Keratinocyte (primary cell): ENCODE data around the gene OR2T34. TPM values are rescaled to one million over a fixed set of nuclear protein-coding genes. Genes with fewer than 3 reads are reported as not detected.

Experiments
- DNase-seq: peaks from one replicate; pipeline ENCODE4 v3.0.0-alpha.2; 2011; ENCODE audit warnings: low read depth, missing footprints, low spot score
- FAIRE-seq: peaks from 2 replicates; lab custom pipeline; 2011; peaks lifted over from hg19 to GRCh38; lab: Jason Lieb, UNC
- H2AFZ ChIP-seq: 2 replicates; pipeline ENCODE4 v1.6.0; 2012; ENCODE audit warnings: low read length, control low read depth, inconsistent platforms; ENCODE audit not compliant: control insufficient read depth
- H3K27ac ChIP-seq: 2 replicates; pipeline ENCODE4 v1.5.1; 2011; ENCODE audit warnings: low read length; ENCODE audit not compliant: control insufficient read depth, insufficient read depth
- H3K27me3 ChIP-seq: 3 replicates; pipeline ENCODE4 v1.6.0; 2011; ENCODE audit warnings: low read length; ENCODE audit not compliant: control insufficient read depth, insufficient read depth; ENCODE audit errors: extremely low read depth
- H3K36me3 ChIP-seq, 2 experiments: 2 replicates in 1 of 2; 3 replicates in 1 of 2; pipeline ENCODE4 v1.5.1; 2011; ENCODE audit warnings: low read length in 2 of 2, mild to moderate bottlenecking in 1 of 2; ENCODE audit not compliant: control insufficient read depth in 2 of 2, insufficient read depth in 2 of 2; ENCODE audit errors: extremely low read depth in 1 of 2
- H3K4me1 ChIP-seq: 3 replicates; pipeline ENCODE4 v1.5.1; 2011; ENCODE audit warnings: low read length; ENCODE audit not compliant: control insufficient read depth, insufficient read depth; ENCODE audit errors: extremely low read depth
- H3K4me2 ChIP-seq: 3 replicates; pipeline ENCODE4 v1.6.0; 2011; ENCODE audit warnings: low read depth, low read length; ENCODE audit not compliant: control insufficient read depth, insufficient read depth; ENCODE audit errors: extremely low read depth
- H3K4me3 ChIP-seq, 3 experiments: fragments of 200-600 bp in 1 of 3; sonication (generic) in 1 of 3; 2 replicates in 2 of 3; 3 replicates in 1 of 3; pipeline ENCODE4 v1.5.1; 2011 to 2016; ENCODE audit warnings: low read length in 3 of 3, mild to moderate bottlenecking in 3 of 3, control low read depth in 2 of 3, inconsistent platforms in 1 of 3, low read depth in 1 of 3, mixed read lengths in 1 of 3, mixed run types in 1 of 3, moderate library complexity in 1 of 3; ENCODE audit not compliant: control insufficient read depth in 2 of 3, insufficient read depth in 2 of 3; ENCODE audit errors: extremely low read depth in 1 of 3
- H3K79me2 ChIP-seq: 2 replicates; pipeline ENCODE4 v1.6.0; 2012; ENCODE audit warnings: low read length; ENCODE audit not compliant: control insufficient read depth, insufficient read depth
- H3K9ac ChIP-seq: 3 replicates; pipeline ENCODE4 v1.6.0; 2011; ENCODE audit warnings: low read length; ENCODE audit not compliant: control insufficient read depth, insufficient read depth; ENCODE audit errors: extremely low read depth
- H3K9me1 ChIP-seq: 3 replicates; pipeline ENCODE4 v1.6.0; 2011; ENCODE audit warnings: low read length; ENCODE audit not compliant: control insufficient read depth, insufficient read depth; ENCODE audit errors: extremely low read depth
- H3K9me3 ChIP-seq: 2 replicates; pipeline ENCODE4 v1.5.1; 2012; ENCODE audit warnings: low read depth, low read length; ENCODE audit not compliant: control insufficient read depth
- H4K20me1 ChIP-seq: 3 replicates; pipeline ENCODE4 v1.6.0; 2011; ENCODE audit warnings: low read length; ENCODE audit not compliant: control insufficient read depth, insufficient read depth; ENCODE audit errors: extremely low read depth
- CTCF ChIP-seq, 3 experiments: IDR thresholded peaks in 1 of 3; conservative IDR thresholded peaks in 1 of 3; optimal IDR thresholded peaks in 1 of 3; 2 replicates in 2 of 3; 3 replicates in 1 of 3; pipeline versions ENCODE3 to v1.5.1; 2011; ENCODE audit warnings: low read length in 3 of 3, mild to moderate bottlenecking in 3 of 3, moderate library complexity in 2 of 3, control low read depth in 1 of 3, inconsistent platforms in 1 of 3; ENCODE audit not compliant: insufficient read depth in 2 of 3; ENCODE audit errors: extremely low read depth in 1 of 3
- EZH2 ChIP-seq: IDR thresholded peaks from one replicate; pipeline ENCODE4 v1.6.1; 2012; ENCODE audit warnings: inconsistent platforms, mild to moderate bottlenecking, low read length, moderate library complexity
- dilution Hi-C: fragments of 300-500 bp; cut with MboI; formaldehyde crosslinking; loops from one replicate; pipeline ENCODE4 v1.7.0; 2020; ENCODE audit warnings: low sequenced_read_pairs; ENCODE audit not compliant: extremely low pct_ligation_motif_present
- polyA plus RNA-seq, 5 experiments: library from polyadenylated mRNA; depleted of rRNA in 3 of 5; stranded (reverse) in 3 of 5; stranded (forward) in 1 of 5; unstranded in 1 of 5; fragments of >200 nt; gene quantifications; 1 replicate in 1 of 5; 2 replicates in 3 of 5; 3 replicates in 1 of 5; pipeline versions ENCODE4 v1.2.1 to v1.2.3, GENCODE V29; 2011 to 2012; ENCODE audit warnings: missing spikeins in 2 of 5, low read depth in 1 of 5, low replicate concordance in 1 of 5

The OR2T34 gene
- polyA plus RNA-seq, 1 donor (not counting 4 experiments of a cell fraction or from before 2014, with no cell fraction given) = not detected

DNA sequence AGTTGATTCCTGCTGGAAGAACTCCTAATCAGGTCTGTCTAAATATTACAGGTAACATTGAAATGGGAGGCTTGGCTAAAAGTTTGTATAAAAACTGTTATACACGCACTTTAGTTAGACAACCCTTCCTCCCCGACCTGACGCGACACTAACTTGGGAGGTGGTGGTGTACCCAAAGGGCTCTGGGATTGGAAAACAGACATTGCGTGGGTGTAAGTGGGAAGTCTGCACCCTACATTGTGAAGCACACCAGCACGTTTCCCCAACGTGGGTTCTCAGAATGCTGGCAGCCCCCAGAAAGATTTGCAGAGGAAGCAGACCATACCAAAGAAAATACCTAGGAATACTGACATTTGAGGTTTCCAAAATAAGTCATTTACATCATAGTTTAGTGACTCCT, 43.6 kb upstream of the OR2T34 start:
- Histone ChIP-seq H3K4me3 (no peak overlapping the region), H3K27me3 (no peaks in the 10 kb centered on the region), H4K20me1 (no peaks in the 10 kb centered on the region), H3K27ac (no peak overlapping the region), H3K4me2 (no peak overlapping the region), H3K9ac (no peak overlapping the region), H3K79me2 (no peaks in the 10 kb centered on the region), H3K9me3 (no peaks in the 10 kb centered on the region), H3K36me3 (no peaks in the 10 kb centered on the region), H3K9me1 (no peaks in the 10 kb centered on the region), H3K4me1 (no peaks in the 10 kb centered on the region), H2AFZ (no peak overlapping the region)
- DNase-seq = no peak
- TF ChIP-seq EZH2 (no peak), CTCF (optimal IDR thresholded peaks at IDR 0.05 in 1 of 3, IDR thresholded peaks at IDR 0.05 in 1 of 3, conservative IDR thresholded peaks at IDR 0.05 in 1 of 3; ENCODE audit: extremely low read depth in 1 of 3, insufficient read depth in 2 of 3, low read length in 3 of 3) (no peak)
- dilution Hi-C loops = no loop called here
- no peak for FAIRE-seq

- Histone ChIP-seq H3K27me3 (no peaks in the 10 kb centered on the region), H3K4me2 (no peak overlapping the region), H3K9me3 (no peaks in the 10 kb centered on the region), H3K9ac (no peak overlapping the region), H3K36me3 (no peaks in the 10 kb centered on the region), H2AFZ (no peak overlapping the region), H3K9me1 (no peaks in the 10 kb centered on the region), H3K4me1 (no peaks in the 10 kb centered on the region), H3K27ac (no peak overlapping the region), H3K4me3 (no peak overlapping the region), H3K79me2 (no peaks in the 10 kb centered on the region), H4K20me1 (no peaks in the 10 kb centered on the region)
- no peak for TF ChIP-seq CTCF (optimal IDR thresholded peaks at IDR 0.05 in 1 of 3, IDR thresholded peaks at IDR 0.05 in 1 of 3, conservative IDR thresholded peaks at IDR 0.05 in 1 of 3; ENCODE audit: extremely low read depth in 1 of 3, insufficient read depth in 2 of 3, low read length in 3 of 3)
- TF ChIP-seq EZH2 = no peak
- dilution Hi-C loops = no loop called here
- no peak for DNase-seq
- no peak for FAIRE-seq
Measured at GRCh38 chr1:248613742-248614141, 39.2 kb upstream of the OR2T34 start.
